H1 (cell line): Measurements from ENCODE around the gene HAND1. TPM values are rescaled to one million over a fixed set of nuclear protein-coding genes. Genes with fewer than 3 reads are reported as not detected.

Experiments used
- POLR2AphosphoS5 ChIP-seq: IDR thresholded peaks from 2 replicates; pipeline ENCODE4 v1.6.1; 2011; ENCODE audit warnings: low read depth, low read length
- polyA plus RNA-seq, 7 experiments: library from polyadenylated mRNA; depleted of rRNA in 3 of 7; stranded (reverse) in 5 of 7; unstranded in 2 of 7; fragments of >200 nt in 5 of 7; fragments of 200-250 nt in 2 of 7; gene quantifications; 1 replicate in 5 of 7; 2 replicates in 1 of 7; 4 replicates in 1 of 7; pipeline versions ENCODE4 v1.2.1 to v1.2.3, GENCODE V29; 2011 to 2013; ENCODE audit warnings: missing spikeins in 2 of 7, mixed read lengths in 2 of 7
- total RNA-seq: library from RNA; stranded (reverse); fragmentation: NEBNext Ultra II Directional; extraction: Animal tissue kit (Norgen Biotek cat#: 25700); gene quantifications from 2 replicates; pipeline ENCODE4 v1.2.1, GENCODE V29; 2021

Gene HAND1
- total and polyA plus RNA-seq, 2 of the 8 experiments (the other 6 are each of a cell fraction or from before 2014, with no cell fraction given): 0.06 TPM; not detected in 1

DNA sequence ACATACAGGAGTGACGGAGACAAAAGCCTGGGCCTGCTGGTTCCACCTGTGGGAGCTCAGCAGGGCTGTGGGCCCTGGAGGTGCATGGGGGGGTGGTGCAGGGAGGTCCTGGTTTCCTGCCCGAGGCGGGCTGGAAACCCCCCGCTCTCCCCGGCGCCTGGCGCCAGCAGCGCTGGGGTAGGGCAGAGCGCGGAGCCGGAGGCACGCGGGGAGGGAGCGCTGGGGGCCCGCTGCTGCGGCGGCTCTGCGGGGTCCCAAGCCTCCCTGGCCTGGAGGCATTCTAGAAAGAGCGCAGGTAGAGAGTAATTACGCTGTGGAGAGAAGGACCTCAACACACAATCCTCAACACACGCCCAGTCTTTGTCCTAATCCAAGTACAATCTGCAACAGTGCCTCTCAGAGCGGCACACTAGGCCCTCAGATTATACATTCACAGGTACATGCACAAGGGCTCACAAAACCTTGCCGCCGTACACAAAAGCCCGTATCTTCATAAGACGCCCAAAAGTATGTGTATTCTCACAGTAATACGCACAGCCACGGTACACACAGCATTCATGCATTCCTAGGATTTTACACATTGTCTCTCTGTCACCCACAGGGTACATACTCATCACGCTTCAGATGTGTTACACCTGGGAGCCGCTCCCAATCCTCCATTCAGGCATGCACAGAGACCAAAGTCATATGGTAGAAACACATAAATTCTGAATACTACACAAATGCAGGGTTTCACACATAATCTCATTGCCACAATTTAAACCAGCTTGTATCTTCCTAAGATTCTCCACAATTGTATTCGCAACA lies 2.1 kb upstream of the HAND1 start (continued):
- TF ChIP-seq POLR2AphosphoS5: no peak
